Endothelial cell of umbilical vein (primary cell): ENCODE results near the gene OR4F6. TPM values are rescaled to one million over a fixed set of nuclear protein-coding genes. Genes with fewer than 3 reads are reported as not detected.
A peak's percentile ranks its signal among the peaks of the same experiment; 100 is the strongest.

Experiments
- BruUV-seq: library from RNA; stranded (reverse); fragments of 400-500 nt; replicated peaks from 2 replicates; lab custom pipeline; 2021; lab: Mats Ljungman, UMichigan
- CTCF ChIA-PET: fragments of 300-600, 350-600 bp; sonication (Branson Sonifier 250); formaldehyde crosslinking; loops from one replicate; lab custom pipeline; 2021; ENCODE audit warnings: antibody characterized with exemption, inconsistent platforms; lab: Charles Lee
- POLR2A ChIA-PET: fragments of 300-600, 350-600 bp; sonication (Branson Sonifier 250); formaldehyde crosslinking; loops from one replicate; lab custom pipeline; 2021; ENCODE audit warnings: antibody characterized with exemption, inconsistent platforms; lab: Charles Lee
- DNase-seq: peaks from one replicate; pipeline ENCODE4 v3.0.0-alpha.2; 2011; ENCODE audit warnings: low read depth, low spot score
- FAIRE-seq: peaks from 2 replicates; lab custom pipeline; 2011; peaks lifted over from hg19 to GRCh38; lab: Jason Lieb, UNC
- H2AFZ ChIP-seq: 2 replicates; pipeline ENCODE4 v1.6.0; 2012; ENCODE audit warnings: low read depth, low read length, control low read depth, inconsistent platforms
- H3K27ac ChIP-seq: 2 replicates; pipeline ENCODE4 v1.5.1; 2011; ENCODE audit warnings: low read depth, mild to moderate bottlenecking, control low read depth, low read length, moderate library complexity; ENCODE audit not compliant: insufficient read depth
- H3K27me3 ChIP-seq, 2 experiments: 2 replicates each; pipeline versions ENCODE4 v1.6.0 to v1.6.1; 2011; ENCODE audit warnings: low read length in 2 of 2, mixed read lengths in 1 of 2; ENCODE audit not compliant: control insufficient read depth in 2 of 2, insufficient read depth in 2 of 2
- H3K36me3 ChIP-seq, 2 experiments: 2 replicates in 1 of 2; 3 replicates in 1 of 2; pipeline ENCODE4 v1.5.1; 2011; ENCODE audit warnings: low read length in 2 of 2, mild to moderate bottlenecking in 1 of 2, moderate library complexity in 1 of 2; ENCODE audit not compliant: control insufficient read depth in 2 of 2, insufficient read depth in 2 of 2; ENCODE audit errors: extremely low read depth in 1 of 2
- H3K4me1 ChIP-seq: 3 replicates; pipeline ENCODE4 v1.5.1; 2011; ENCODE audit warnings: mild to moderate bottlenecking, low read length; ENCODE audit not compliant: control insufficient read depth, insufficient read depth; ENCODE audit errors: extremely low read depth
- H3K4me2 ChIP-seq: 2 replicates; pipeline ENCODE4 v1.6.1; 2011; ENCODE audit warnings: low read length, control low read depth, mixed read lengths; ENCODE audit not compliant: insufficient read depth
- H3K4me3 ChIP-seq, 3 experiments: fragments of 200-600 bp in 1 of 3; sonication (generic), shearing (Covaris generic) in 1 of 3; replicated peaks in 1 of 3; 2 replicates each; pipeline ENCODE4 v1.5.1; 2011 to 2016; ENCODE audit warnings: control low read depth in 3 of 3, low read length in 3 of 3, mild to moderate bottlenecking in 2 of 3, inconsistent platforms in 1 of 3, low read depth in 1 of 3, moderate library complexity in 1 of 3; ENCODE audit not compliant: insufficient read depth in 1 of 3
- H3K79me2 ChIP-seq: 2 replicates; pipeline ENCODE4 v1.6.0; 2012; ENCODE audit warnings: low read length, inconsistent platforms; ENCODE audit not compliant: control insufficient read depth, insufficient read depth
- H3K9ac ChIP-seq: replicated peaks from 2 replicates; pipeline ENCODE3; 2011; ENCODE audit warnings: low read length, control low read depth; ENCODE audit not compliant: insufficient read depth; ENCODE audit errors: extremely low read depth
- H3K9me1 ChIP-seq: replicated peaks from 3 replicates; pipeline ENCODE4 v1.6.0; 2011; ENCODE audit warnings: mild to moderate bottlenecking, low read length; ENCODE audit not compliant: control insufficient read depth, insufficient read depth; ENCODE audit errors: extremely low read depth
- H3K9me3 ChIP-seq: replicated peaks from 2 replicates; pipeline ENCODE4 v1.5.1; 2012; ENCODE audit warnings: low read length, inconsistent platforms; ENCODE audit not compliant: control insufficient read depth, insufficient read depth
- H4K20me1 ChIP-seq: replicated peaks from 2 replicates; pipeline ENCODE3; 2011; ENCODE audit warnings: mild to moderate bottlenecking, low read length; ENCODE audit not compliant: control insufficient read depth, insufficient read depth; ENCODE audit errors: extremely low read depth
- EZH2 ChIP-seq: IDR thresholded peaks from 2 replicates; pipeline ENCODE4 v1.6.1; 2012; ENCODE audit warnings: borderline replicate concordance, low read depth, mild to moderate bottlenecking, moderate library complexity, low read length, inconsistent platforms; ENCODE audit not compliant: severe bottlenecking
- FOS ChIP-seq: IDR thresholded peaks from 2 replicates; pipeline ENCODE4 v1.6.1; 2011; ENCODE audit warnings: mild to moderate bottlenecking, low read length, moderate library complexity, borderline replicate concordance; ENCODE audit not compliant: insufficient read depth
- GATA2 ChIP-seq: IDR thresholded peaks from 2 replicates; pipeline ENCODE4 v1.7.0; 2011; ENCODE audit warnings: low read depth, mild to moderate bottlenecking, moderate library complexity, mixed read lengths, low read length; ENCODE audit not compliant: insufficient read length, insufficient read depth
- JUN ChIP-seq: IDR thresholded peaks from 2 replicates; pipeline ENCODE4 v1.6.1; 2011; ENCODE audit warnings: borderline replicate concordance, low read depth; ENCODE audit not compliant: insufficient read length, insufficient read depth
- MYC ChIP-seq: IDR thresholded peaks from one replicate; pipeline ENCODE4 v1.6.1; 2011; ENCODE audit warnings: mild to moderate bottlenecking, low read depth, low read length
- POLR2A ChIP-seq: IDR thresholded peaks from 2 replicates; pipeline ENCODE4 v1.6.1; 2012; ENCODE audit warnings: low read depth, mild to moderate bottlenecking, control low read depth, low read length
- dilution Hi-C: fragments of 300-500 bp; cut with MboI; formaldehyde crosslinking; loops from one replicate; pipeline ENCODE4 v1.15.0; 2019; ENCODE audit warnings: low sequenced_read_pairs; ENCODE audit not compliant: extremely low pct_ligation_motif_present
- intact Hi-C: fragments of 100-400 bp; cut with micrococcal nuclease; formaldehyde crosslinking; loops from one replicate; pipeline ENCODE4 v1.10.0; 2022
- polyA plus RNA-seq, 4 experiments: library from polyadenylated mRNA; depleted of rRNA in 3 of 4; stranded (reverse) in 3 of 4; unstranded in 1 of 4; fragments of >200 nt; gene quantifications; 2 replicates each; pipeline versions ENCODE4 v1.2.1 to v1.2.3, GENCODE V29; 2011 to 2012; ENCODE audit warnings: missing spikeins in 1 of 4
- total RNA-seq: library from RNA; stranded (reverse); gene quantifications from 2 replicates; pipeline ENCODE4 v1.2.3, GENCODE V29; 2021
- TF ChIP-seq, protein P1 (sequence below), 2 donors: IDR thresholded peaks; 1 replicate in 1 of 2; 2 replicates in 1 of 2; pipeline ENCODE4 v1.5.1; 2011; ENCODE audit warnings: low read length in 2 of 2, mild to moderate bottlenecking in 2 of 2, moderate library complexity in 2 of 2, control low read depth in 1 of 2, inconsistent platforms in 1 of 2, low read depth in 1 of 2; ENCODE audit not compliant: insufficient read depth in 1 of 2; ENCODE audit errors: extremely low read depth in 1 of 2
- TF ChIP-seq, protein P2 (sequence below): IDR thresholded peaks from 2 replicates; pipeline ENCODE4 v1.6.1; 2011; ENCODE audit not compliant: insufficient read depth, insufficient read length

The OR4F6 gene
- total and polyA plus RNA-seq, 2 donors (not counting 3 experiments of a cell fraction or from before 2014, with no cell fraction given): not detected

DNA sequence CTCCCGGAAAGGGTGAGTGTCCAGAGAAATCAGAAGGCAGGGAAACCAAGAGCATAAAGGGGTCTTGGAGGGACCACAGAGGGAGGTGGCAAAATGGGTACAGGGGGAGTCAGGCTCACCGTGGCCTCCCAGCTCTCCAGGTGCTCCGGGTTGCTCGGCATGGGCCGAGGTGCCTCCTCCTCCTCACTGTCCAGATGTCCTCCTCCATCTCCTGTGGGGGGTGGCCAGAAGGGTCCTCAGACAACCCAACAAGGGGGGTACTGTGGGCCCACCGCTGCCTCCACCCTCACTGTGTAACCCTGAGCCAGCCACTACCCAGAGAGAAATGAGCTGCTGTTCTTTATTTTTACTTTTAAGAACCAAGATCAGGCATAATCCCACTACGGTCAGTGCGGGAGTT, 30.4 kb upstream of the OR4F6 start:
- dilution Hi-C loops: no loop called here
- Histone ChIP-seq H3K27ac (no peak overlapping the region), H2AFZ (no peak overlapping the region), H3K4me3 (no peak overlapping the region), H3K27me3 (no peaks in the 10 kb centered on the region), H4K20me1 (no peaks in the 10 kb centered on the region), H3K9ac (no peak overlapping the region), H3K79me2 (no peaks in the 10 kb centered on the region), H3K9me1 (no peaks in the 10 kb centered on the region), H3K4me2 (no peak overlapping the region), H3K4me1 (no peaks in the 10 kb centered on the region), H3K36me3 (no peaks in the 10 kb centered on the region), H3K9me3 (no peaks in the 10 kb centered on the region)
- POLR2A ChIA-PET: no interaction called here
- intact Hi-C loops: no loop called here
- BruUV-seq: no TSS peak
- CTCF ChIA-PET: no interaction called here
- TF ChIP-seq, protein P1, sequence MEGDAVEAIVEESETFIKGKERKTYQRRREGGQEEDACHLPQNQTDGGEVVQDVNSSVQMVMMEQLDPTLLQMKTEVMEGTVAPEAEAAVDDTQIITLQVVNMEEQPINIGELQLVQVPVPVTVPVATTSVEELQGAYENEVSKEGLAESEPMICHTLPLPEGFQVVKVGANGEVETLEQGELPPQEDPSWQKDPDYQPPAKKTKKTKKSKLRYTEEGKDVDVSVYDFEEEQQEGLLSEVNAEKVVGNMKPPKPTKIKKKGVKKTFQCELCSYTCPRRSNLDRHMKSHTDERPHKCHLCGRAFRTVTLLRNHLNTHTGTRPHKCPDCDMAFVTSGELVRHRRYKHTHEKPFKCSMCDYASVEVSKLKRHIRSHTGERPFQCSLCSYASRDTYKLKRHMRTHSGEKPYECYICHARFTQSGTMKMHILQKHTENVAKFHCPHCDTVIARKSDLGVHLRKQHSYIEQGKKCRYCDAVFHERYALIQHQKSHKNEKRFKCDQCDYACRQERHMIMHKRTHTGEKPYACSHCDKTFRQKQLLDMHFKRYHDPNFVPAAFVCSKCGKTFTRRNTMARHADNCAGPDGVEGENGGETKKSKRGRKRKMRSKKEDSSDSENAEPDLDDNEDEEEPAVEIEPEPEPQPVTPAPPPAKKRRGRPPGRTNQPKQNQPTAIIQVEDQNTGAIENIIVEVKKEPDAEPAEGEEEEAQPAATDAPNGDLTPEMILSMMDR (IDR thresholded peaks at IDR 0.05; ENCODE audit: extremely low read depth in 1 of 2, insufficient read depth in 1 of 2, low read depth in 1 of 2, low read length in 2 of 2): no peak
- TF ChIP-seq MYC (no peak), JUN (no peak), POLR2A (no peak), FOS (no peak)
- TF ChIP-seq, protein P2, sequence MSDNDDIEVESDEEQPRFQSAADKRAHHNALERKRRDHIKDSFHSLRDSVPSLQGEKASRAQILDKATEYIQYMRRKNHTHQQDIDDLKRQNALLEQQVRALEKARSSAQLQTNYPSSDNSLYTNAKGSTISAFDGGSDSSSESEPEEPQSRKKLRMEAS: no peak
- DNase-seq: no peak
- FAIRE-seq: no peak

DNA sequence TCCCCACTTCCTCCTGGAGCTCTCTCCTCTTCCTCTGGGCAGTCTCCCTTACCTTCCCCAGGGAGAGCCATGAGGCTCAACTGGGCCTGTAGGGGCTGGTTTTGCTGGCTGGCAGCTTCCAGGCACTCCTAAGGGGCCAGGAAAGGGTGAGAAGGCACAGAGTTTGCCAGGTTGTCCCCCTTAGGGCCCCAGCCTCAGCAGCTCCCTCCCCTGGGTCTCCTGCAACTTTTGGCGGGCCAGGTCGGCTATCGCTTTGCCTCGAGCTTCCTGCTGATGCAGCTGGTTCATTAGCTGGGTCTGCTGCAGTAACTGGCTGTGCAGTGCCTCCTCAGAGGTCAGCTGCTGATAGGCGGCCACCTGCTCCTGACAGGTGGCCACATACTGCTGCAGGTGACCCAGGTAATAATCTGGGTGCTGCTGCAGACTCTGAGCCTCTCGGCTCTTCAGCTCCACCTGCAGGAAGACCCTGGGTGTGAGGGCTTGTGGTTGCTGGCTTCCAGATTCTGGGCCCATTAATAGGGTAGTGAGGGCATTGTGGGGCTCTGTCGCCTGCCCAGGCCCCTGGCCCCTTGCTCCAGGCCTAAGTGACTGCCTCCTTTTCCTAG, 29.7 kb upstream of the OR4F6 start:
- H3K9me3 ChIP-seq: no peaks in the 10 kb centered on the region
- no peaks in the 10 kb centered on the region for H3K4me1 ChIP-seq
- no peaks in the 10 kb centered on the region for H3K27me3 ChIP-seq
- no peak overlapping the region for H3K9ac ChIP-seq
- POLR2A ChIA-PET: no interaction called here
- dilution Hi-C loops: no loop called here
- no peak for FAIRE-seq
- no peaks in the 10 kb centered on the region for H3K36me3 ChIP-seq
- H3K79me2 ChIP-seq: no peaks in the 10 kb centered on the region
- CTCF ChIA-PET: no interaction called here
- no TSS peak for BruUV-seq
- no peak overlapping the region for H3K4me2 ChIP-seq
- H3K27ac ChIP-seq: no peak overlapping the region
- H4K20me1 ChIP-seq: no peaks in the 10 kb centered on the region
- H3K4me3 ChIP-seq: no peak overlapping the region
- intact Hi-C loops: no loop called here
- TF ChIP-seq, protein P2: no peak
- TF ChIP-seq, protein P1 (IDR thresholded peaks at IDR 0.05; ENCODE audit: extremely low read depth in 1 of 2, insufficient read depth in 1 of 2, low read depth in 1 of 2, low read length in 2 of 2): peak in 1 of 2 donors; percentile 21
- TF ChIP-seq GATA2 (no peak), EZH2 (no peak)
- H3K9me1 ChIP-seq: no peaks in the 10 kb centered on the region
- no peak overlapping the region for H2AFZ ChIP-seq
- no peak for DNase-seq
